ENCODE measurements around the gene LPIN2.

The LPIN2 gene

DNA sequence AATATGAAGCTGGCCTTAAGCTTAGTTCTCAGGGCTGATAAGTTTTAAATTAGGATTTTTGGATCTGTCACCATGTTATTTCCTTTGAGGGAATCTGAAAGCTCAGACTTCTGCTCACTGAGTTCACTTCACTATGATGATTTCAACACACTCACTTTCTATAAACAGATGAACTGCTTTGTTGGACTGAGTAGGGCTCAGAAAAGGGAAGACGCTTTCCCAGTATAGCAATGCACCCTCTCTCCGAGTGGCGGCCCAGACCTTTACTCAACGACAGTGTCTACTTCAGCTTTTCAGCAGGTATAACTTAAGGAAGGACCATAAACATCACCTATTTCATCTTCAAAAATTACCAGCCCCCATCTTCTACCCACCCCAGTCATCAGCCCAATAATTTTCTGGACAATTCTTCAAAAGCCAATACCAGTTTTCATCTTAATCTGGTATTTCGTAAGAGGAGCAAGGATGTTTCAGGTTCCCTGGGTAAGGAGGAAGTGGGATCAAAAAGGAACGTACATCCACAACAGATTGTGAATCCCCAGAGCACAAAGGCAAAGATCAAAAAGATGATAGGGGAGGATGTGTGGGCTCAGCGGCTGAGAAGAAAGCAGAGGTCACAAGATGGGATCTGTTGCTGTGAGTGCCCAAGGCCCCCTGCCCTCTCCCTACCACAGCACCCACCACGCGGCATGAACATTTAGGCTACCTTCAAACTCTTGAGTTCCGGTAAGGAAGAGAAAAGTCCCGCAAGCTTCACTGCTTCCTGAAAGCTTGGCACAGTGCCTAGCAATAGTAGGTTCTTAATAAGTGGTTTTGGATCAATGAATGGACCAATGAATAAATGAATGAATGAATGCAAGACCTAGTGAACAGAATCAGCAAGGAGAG lies 41.9 kb downstream of the LPIN2 start:
- Histone ChIP-seq H3K9me3 (ENCODE audit: control insufficient read depth, low read length) (no peaks in the 10 kb centered on the region), H3K36me3 (ENCODE audit: control insufficient read depth, insufficient read depth, low read length) (no peaks in the 10 kb centered on the region), H3K4me2 (ENCODE audit: low read length) (peak overlapping the region; percentile 17), H3K4me3 (ENCODE audit: low read depth, low read length) (no peak overlapping the region), H3K79me2 (peaks cover 34% of the 10 kb centered on the region), H3K27ac (no peak overlapping the region), H2AFZ (no peak overlapping the region), H3K4me1 (peaks cover 14% of the 10 kb centered on the region), H3K9ac (no peak overlapping the region), H3K27me3 (ENCODE audit: control insufficient read depth, insufficient read depth, low read length) (no peaks in the 10 kb centered on the region)
- TF ChIP-seq CTCF (IDR thresholded peaks at IDR 0.05): no peak

- H2AFZ ChIP-seq: no peak overlapping the region
- H3K9me3 ChIP-seq (ENCODE audit: control insufficient read depth, low read length): no peaks in the 10 kb centered on the region
- peaks cover 14% of the 10 kb centered on the region for H3K4me1 ChIP-seq
- H3K27me3 ChIP-seq (ENCODE audit: control insufficient read depth, insufficient read depth, low read length): no peaks in the 10 kb centered on the region
- peak overlapping the region; percentile 20 for H3K27ac ChIP-seq
- H3K79me2 ChIP-seq: peaks cover 33% of the 10 kb centered on the region
- no peak overlapping the region for H3K9ac ChIP-seq
- no peak for TF ChIP-seq CTCF (IDR thresholded peaks at IDR 0.05)
- no peak overlapping the region for H3K4me2 ChIP-seq (ENCODE audit: low read length)
- H3K36me3 ChIP-seq (ENCODE audit: control insufficient read depth, insufficient read depth, low read length): no peaks in the 10 kb centered on the region
- no peak overlapping the region for H3K4me3 ChIP-seq (ENCODE audit: low read depth, low read length)
Observed at GRCh38 chr18:2970344-2970743, 42.6 kb downstream of the LPIN2 start.

DNA sequence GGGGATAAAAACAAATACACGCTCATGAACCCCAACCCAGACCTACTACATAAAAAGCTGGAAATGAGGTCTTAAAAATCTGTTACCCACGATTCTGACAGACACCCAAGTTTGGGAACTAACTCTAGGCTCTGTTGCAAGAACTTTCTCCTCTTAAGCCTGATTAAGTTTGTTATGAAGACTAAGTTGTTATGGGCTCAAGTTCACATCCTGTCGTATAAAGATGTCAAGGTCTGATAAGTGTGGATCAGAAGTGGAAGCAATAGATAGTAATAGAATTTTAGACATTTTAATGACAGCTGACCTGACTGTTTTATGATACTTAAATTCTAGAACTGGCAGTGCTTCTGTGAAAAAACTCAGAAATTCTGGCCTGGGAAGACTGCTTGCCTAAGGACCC lies 43.2 kb downstream of the LPIN2 start:
- Histone ChIP-seq H3K4me2 (ENCODE audit: low read length) (peak overlapping the region; percentile 30), H3K36me3 (ENCODE audit: control insufficient read depth, insufficient read depth, low read length) (no peaks in the 10 kb centered on the region), H3K79me2 (peaks cover 33% of the 10 kb centered on the region), H3K9ac (no peak overlapping the region), H3K27ac (no peak overlapping the region), H3K9me3 (ENCODE audit: control insufficient read depth, low read length) (no peaks in the 10 kb centered on the region), H3K4me1 (peaks cover 14% of the 10 kb centered on the region), H3K4me3 (ENCODE audit: low read depth, low read length) (no peak overlapping the region), H3K27me3 (ENCODE audit: control insufficient read depth, insufficient read depth, low read length) (no peaks in the 10 kb centered on the region), H2AFZ (no peak overlapping the region)
- TF ChIP-seq CTCF (IDR thresholded peaks at IDR 0.05): no peak

GRCh38 chr18:2968606-2969005 lies 44.3 kb downstream of the LPIN2 start:
- no peak overlapping the region for H3K9ac ChIP-seq
- H3K4me3 ChIP-seq (ENCODE audit: low read depth, low read length): no peak overlapping the region
- no peak for TF ChIP-seq CTCF (IDR thresholded peaks at IDR 0.05)
- no peaks in the 10 kb centered on the region for H3K27me3 ChIP-seq (ENCODE audit: control insufficient read depth, insufficient read depth, low read length)
- no peaks in the 10 kb centered on the region for H3K36me3 ChIP-seq (ENCODE audit: control insufficient read depth, insufficient read depth, low read length)
- no peaks in the 10 kb centered on the region for H3K9me3 ChIP-seq (ENCODE audit: control insufficient read depth, low read length)
- H3K4me1 ChIP-seq: peaks cover 14% of the 10 kb centered on the region
- no peak overlapping the region for H3K4me2 ChIP-seq (ENCODE audit: low read length)
- no peak overlapping the region for H2AFZ ChIP-seq
- peaks cover 37% of the 10 kb centered on the region for H3K79me2 ChIP-seq
- no peak overlapping the region for H3K27ac ChIP-seq

GRCh38 chr18:2967820-2968219 lies 45.1 kb downstream of the LPIN2 start:
- no peak for TF ChIP-seq CTCF (IDR thresholded peaks at IDR 0.05)
- H3K27ac ChIP-seq: no peak overlapping the region
- H3K36me3 ChIP-seq (ENCODE audit: control insufficient read depth, insufficient read depth, low read length): no peaks in the 10 kb centered on the region
- H2AFZ ChIP-seq: no peak overlapping the region
- H3K4me3 ChIP-seq (ENCODE audit: low read depth, low read length): no peak overlapping the region
- H3K9ac ChIP-seq: no peak overlapping the region
- H3K4me2 ChIP-seq (ENCODE audit: low read length): no peak overlapping the region
- H3K79me2 ChIP-seq: peaks cover 38% of the 10 kb centered on the region
- no peaks in the 10 kb centered on the region for H3K9me3 ChIP-seq (ENCODE audit: control insufficient read depth, low read length)
- peaks cover 14% of the 10 kb centered on the region for H3K4me1 ChIP-seq
- no peaks in the 10 kb centered on the region for H3K27me3 ChIP-seq (ENCODE audit: control insufficient read depth, insufficient read depth, low read length)
